K562 (cell line): ENCODE results near the gene EPC2. TPM values are rescaled to one million over a fixed set of nuclear protein-coding genes. Genes with fewer than 3 reads are reported as not detected.

Experiments
- KLF6 ChIP-seq: fragments of 250-450 bp; sonication (Bioruptor Pico); IDR thresholded peaks from 2 replicates; pipeline ENCODE4 v1.4.0; 2020; ENCODE audit warnings: mild to moderate bottlenecking, moderate library complexity, borderline replicate concordance
- TCF3 ChIP-seq: sonication (generic); formaldehyde crosslinking; IDR thresholded peaks from 2 replicates; pipeline ENCODE4 v1.4.0; 2020; ENCODE audit warnings: mild to moderate bottlenecking, missing genetic modification reagents
- TOE1 ChIP-seq, 2 experiments: fragments of 450-650 bp in 1 of 2; sonication (generic) in 1 of 2; formaldehyde crosslinking in 1 of 2; IDR thresholded peaks; 2 replicates each; pipeline versions ENCODE4 v1.7.1 to v1.8.0; 2016 to 2022; ENCODE audit warnings: borderline replicate concordance in 2 of 2, mild to moderate bottlenecking in 2 of 2, antibody characterized with exemption in 1 of 2, inconsistent platforms in 1 of 2, low read depth in 1 of 2, missing genetic modification reagents in 1 of 2, moderate library complexity in 1 of 2
- U2AF1 ChIP-seq: fragments of 200-400 bp; formaldehyde crosslinking; optimal IDR thresholded peaks from 2 replicates; pipeline ENCODE3; 2017; ENCODE audit warnings: mild to moderate bottlenecking, low read depth, low read length, moderate library complexity
- ZNF316 ChIP-seq: fragments of 450-650 bp; IDR thresholded peaks from 2 replicates; pipeline ENCODE4 v1.6.1; 2016
- ZNF354B ChIP-seq: fragments of 250-450 bp; sonication (Bioruptor Pico); IDR thresholded peaks from 2 replicates; pipeline ENCODE4 v1.4.0; 2020
- polyA plus RNA-seq, 8 experiments: library from polyadenylated mRNA; depleted of rRNA in 4 of 8; stranded (reverse) in 5 of 8; unstranded in 3 of 8; fragments of >200 nt; fragmentation: Nextera tagmentation in 2 of 8; fragmentation: Illumina TruSeq in 1 of 8; extraction: Ambion mirVana in 2 of 8; extraction: Trizol in 1 of 8; gene quantifications; 2 replicates each; pipeline versions ENCODE4 v1.2.1 to v1.2.3, GENCODE V29; 2011 to 2014; ENCODE audit warnings: inconsistent platforms in 1 of 8, missing spikeins in 1 of 8
- total RNA-seq, 7 experiments: library from RNA; depleted of rRNA in 6 of 7; stranded (reverse); fragments of >200 nt in 6 of 7; fragmentation: Illumina TruSeq in 2 of 7; extraction: Trizol in 2 of 7; gene quantifications; 2 replicates each; pipeline versions ENCODE4 v1.2.1 to v1.2.3, GENCODE V29; 2011 to 2021; ENCODE audit warnings: low replicate concordance in 1 of 7
- TF ChIP-seq, protein P1 (sequence below): sonication (generic); formaldehyde crosslinking; IDR thresholded peaks from 2 replicates; pipeline ENCODE4 v1.8.0; 2023; ENCODE audit warnings: mild to moderate bottlenecking, missing genetic modification reagents
- TF ChIP-seq, protein P2 (sequence below), 2 experiments: fragments of 450-650 bp; conservative IDR thresholded peaks; 2 replicates each; pipeline ENCODE4 v1.6.1; 2017; ENCODE audit warnings: mild to moderate bottlenecking in 2 of 2, moderate library complexity in 2 of 2
- TF ChIP-seq, protein P3 (sequence below), 2 experiments: fragments of 450-650 bp; IDR thresholded peaks; 2 replicates each; pipeline ENCODE4 v1.6.1; 2016; ENCODE audit warnings: mild to moderate bottlenecking in 2 of 2, borderline replicate concordance in 1 of 2, low read depth in 1 of 2, moderate library complexity in 1 of 2
- TF ChIP-seq, protein P4 (sequence below): sonication (generic); formaldehyde crosslinking; IDR thresholded peaks from 2 replicates; pipeline ENCODE4 v1.8.0; 2022; ENCODE audit warnings: missing genetic modification reagents, mild to moderate bottlenecking, borderline replicate concordance

Gene EPC2
- total and polyA plus RNA-seq, 9 of the 15 experiments (the other 6 are each of a cell fraction or from before 2014, with no cell fraction given) = 7.0 to 35.8 (median 29.1) TPM

DNA sequence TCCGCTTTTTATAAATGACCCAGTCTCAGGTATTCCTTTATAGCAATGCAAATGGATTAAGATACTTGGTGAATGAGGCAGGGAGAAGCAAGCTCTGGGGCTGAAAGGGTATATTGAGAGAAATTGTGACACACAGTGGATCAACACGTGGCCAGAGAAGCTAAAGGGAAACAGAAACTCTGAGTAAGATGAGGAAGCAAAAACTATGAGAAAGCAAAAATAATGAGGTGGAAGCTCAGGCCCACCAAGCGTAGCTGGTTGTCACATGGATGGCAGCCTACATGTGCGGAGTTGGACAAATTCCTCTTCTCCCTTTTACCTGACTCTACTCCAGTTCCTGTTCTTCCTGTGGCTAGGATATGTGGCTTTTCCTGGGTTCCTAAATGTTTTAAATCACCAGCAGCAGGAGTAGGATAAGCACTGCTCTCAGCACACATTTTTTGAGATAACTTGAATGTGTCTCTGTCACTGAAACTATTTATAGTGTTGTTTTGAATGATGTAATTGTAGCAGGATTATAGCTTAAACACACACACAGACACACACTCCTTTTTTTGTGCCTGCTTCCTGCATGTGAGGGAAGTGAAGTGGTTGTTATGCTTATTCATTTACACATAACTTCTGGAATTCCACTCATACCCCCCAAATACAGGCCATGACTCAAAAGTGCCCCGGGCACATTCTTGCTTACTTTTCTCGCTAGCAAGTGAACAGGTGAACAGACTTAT is 30.1 kb upstream of the EPC2 start (continued):
- TF ChIP-seq, protein P1, sequence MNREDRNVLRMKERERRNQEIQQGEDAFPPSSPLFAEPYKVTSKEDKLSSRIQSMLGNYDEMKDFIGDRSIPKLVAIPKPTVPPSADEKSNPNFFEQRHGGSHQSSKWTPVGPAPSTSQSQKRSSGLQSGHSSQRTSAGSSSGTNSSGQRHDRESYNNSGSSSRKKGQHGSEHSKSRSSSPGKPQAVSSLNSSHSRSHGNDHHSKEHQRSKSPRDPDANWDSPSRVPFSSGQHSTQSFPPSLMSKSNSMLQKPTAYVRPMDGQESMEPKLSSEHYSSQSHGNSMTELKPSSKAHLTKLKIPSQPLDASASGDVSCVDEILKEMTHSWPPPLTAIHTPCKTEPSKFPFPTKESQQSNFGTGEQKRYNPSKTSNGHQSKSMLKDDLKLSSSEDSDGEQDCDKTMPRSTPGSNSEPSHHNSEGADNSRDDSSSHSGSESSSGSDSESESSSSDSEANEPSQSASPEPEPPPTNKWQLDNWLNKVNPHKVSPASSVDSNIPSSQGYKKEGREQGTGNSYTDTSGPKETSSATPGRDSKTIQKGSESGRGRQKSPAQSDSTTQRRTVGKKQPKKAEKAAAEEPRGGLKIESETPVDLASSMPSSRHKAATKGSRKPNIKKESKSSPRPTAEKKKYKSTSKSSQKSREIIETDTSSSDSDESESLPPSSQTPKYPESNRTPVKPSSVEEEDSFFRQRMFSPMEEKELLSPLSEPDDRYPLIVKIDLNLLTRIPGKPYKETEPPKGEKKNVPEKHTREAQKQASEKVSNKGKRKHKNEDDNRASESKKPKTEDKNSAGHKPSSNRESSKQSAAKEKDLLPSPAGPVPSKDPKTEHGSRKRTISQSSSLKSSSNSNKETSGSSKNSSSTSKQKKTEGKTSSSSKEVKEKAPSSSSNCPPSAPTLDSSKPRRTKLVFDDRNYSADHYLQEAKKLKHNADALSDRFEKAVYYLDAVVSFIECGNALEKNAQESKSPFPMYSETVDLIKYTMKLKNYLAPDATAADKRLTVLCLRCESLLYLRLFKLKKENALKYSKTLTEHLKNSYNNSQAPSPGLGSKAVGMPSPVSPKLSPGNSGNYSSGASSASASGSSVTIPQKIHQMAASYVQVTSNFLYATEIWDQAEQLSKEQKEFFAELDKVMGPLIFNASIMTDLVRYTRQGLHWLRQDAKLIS = peak; percentile 64; the same call in 1 of the 2 replicates
- TF ChIP-seq U2AF1 (no peak), ZNF354B (CRISPR knock-in tag) (peak; percentile 86), ZNF316 (peak; percentile 71; the same call in 1 of the 2 replicates), TCF3 (CRISPR knock-in tag) (peak; percentile 76), KLF6 (CRISPR knock-in tag) (0 out of 2 replicates have a peak, but pooled peaks have one; percentile 41), TOE1 (IDR thresholded peaks at IDR 0.05; ENCODE audit: borderline replicate concordance) (no peak), TOE1 (CRISPR knock-in tag; IDR thresholded peaks at IDR 0.05; ENCODE audit: borderline replicate concordance, low read depth) (no peak)
- TF ChIP-seq, protein P2, sequence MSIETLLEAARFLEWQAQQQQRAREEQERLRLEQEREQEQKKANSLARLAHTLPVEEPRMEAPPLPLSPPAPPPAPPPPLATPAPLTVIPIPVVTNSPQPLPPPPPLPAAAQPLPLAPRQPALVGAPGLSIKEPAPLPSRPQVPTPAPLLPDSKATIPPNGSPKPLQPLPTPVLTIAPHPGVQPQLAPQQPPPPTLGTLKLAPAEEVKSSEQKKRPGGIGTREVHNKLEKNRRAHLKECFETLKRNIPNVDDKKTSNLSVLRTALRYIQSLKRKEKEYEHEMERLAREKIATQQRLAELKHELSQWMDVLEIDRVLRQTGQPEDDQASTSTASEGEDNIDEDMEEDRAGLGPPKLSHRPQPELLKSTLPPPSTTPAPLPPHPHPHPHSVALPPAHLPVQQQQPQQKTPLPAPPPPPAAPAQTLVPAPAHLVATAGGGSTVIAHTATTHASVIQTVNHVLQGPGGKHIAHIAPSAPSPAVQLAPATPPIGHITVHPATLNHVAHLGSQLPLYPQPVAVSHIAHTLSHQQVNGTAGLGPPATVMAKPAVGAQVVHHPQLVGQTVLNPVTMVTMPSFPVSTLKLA (conservative IDR thresholded peaks at IDR 0.05) = peak; percentile 58 to 77; a peak in 3 of 4 replicates
- TF ChIP-seq, protein P3, sequence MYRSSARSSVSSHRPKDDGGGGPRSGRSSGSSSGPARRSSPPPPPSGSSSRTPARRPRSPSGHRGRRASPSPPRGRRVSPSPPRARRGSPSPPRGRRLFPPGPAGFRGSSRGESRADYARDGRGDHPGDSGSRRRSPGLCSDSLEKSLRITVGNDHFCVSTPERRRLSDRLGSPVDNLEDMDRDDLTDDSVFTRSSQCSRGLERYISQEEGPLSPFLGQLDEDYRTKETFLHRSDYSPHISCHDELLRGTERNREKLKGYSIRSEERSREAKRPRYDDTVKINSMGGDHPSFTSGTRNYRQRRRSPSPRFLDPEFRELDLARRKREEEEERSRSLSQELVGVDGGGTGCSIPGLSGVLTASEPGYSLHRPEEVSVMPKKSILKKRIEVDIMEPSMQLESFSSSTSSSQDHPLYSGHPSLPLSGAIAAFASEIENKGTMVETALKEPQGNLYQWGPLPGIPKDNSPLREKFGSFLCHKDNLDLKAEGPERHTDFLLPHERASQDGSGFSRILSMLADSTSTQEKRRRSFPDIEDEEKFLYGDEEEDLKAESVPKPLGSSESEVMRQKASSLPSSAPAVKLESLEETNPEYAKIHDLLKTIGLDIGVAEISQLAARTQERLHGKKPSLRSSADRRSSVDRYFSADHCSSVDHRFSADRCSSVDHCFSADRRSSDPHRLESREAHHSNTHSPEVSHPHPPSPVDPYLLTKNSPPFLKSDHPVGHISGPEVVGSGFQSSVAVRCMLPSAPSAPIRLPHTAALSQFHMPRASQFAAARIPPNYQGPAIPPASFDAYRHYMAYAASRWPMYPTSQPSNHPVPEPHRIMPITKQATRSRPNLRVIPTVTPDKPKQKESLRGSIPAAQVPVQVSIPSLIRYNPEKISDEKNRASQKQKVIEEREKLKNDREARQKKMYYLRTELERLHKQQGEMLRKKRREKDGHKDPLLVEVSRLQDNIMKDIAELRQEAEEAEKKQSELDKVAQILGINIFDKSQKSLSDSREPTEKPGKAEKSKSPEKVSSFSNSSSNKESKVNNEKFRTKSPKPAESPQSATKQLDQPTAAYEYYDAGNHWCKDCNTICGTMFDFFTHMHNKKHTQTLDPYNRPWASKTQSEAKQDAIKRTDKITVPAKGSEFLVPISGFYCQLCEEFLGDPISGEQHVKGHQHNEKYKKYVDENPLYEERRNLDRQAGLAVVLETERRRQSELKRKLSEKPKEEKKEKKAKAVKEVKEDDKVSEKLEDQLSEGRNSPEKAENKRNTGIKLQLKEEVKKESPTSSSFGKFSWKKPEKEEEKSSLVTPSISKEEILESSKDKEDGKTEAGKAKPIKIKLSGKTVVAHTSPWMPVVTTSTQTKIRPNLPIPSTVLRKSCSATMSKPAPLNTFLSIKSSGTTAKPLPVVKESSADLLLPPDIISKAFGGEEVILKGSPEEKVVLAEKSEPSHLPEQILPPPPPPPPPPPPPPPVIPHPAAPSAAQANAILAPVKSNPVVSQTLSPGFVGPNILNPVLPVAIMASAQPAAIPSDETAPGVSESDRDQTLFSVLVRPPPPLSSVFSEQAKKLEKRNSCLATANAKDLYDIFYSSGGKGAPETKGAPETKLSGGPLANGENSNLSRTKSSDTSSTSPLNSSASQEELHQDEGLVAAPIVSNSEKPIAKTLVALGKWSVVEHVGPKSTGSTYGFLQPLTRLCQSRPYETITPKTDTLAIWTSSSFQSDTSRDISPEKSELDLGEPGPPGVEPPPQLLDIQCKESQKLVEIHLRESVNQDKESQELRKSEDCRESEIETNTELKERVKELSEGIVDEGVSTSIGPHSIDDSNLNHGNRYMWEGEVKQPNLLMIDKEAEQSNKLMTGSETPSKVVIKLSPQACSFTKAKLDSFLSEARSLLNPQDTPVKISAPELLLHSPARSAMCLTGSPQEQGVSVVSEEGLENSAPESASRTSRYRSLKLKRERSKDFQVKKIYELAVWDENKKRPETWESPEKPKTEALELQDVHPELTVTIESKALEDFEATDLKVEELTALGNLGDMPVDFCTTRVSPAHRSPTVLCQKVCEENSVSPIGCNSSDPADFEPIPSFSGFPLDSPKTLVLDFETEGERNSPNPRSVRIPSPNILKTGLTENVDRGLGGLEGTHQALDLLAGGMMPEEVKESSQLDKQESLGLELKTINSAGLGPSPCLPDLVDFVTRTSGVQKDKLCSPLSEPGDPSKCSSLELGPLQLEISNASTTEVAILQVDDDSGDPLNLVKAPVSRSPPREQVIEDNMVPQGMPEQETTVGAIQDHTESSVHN (IDR thresholded peaks at IDR 0.05; ENCODE audit: borderline replicate concordance in 1 of 2, low read depth in 1 of 2) = peak in 1 of 2 experiments; percentile 67; a peak in 1 of 4 replicates
- TF ChIP-seq, protein P4, sequence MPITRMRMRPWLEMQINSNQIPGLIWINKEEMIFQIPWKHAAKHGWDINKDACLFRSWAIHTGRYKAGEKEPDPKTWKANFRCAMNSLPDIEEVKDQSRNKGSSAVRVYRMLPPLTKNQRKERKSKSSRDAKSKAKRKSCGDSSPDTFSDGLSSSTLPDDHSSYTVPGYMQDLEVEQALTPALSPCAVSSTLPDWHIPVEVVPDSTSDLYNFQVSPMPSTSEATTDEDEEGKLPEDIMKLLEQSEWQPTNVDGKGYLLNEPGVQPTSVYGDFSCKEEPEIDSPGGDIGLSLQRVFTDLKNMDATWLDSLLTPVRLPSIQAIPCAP = peak; percentile 74; the same call in 1 of the 2 replicates
